HG03103 (cell line): ENCODE results near the gene PTDSS2.
"Not testable (repeated sequence)": the region's sequence is repeated elsewhere in the genome, so short reads cannot be mapped to it uniquely, and the experiment has no call there.

Source experiments
- ATAC-seq: cut with Tn5 transposase; IDR thresholded peaks from one replicate; pipeline ENCODE4 v1.9.1; 2021; ENCODE audit warnings: low read depth; ENCODE audit not compliant: unreplicated experiment

Gene PTDSS2

GRCh38 chr11:464316-464715, 14.2 kb downstream of the PTDSS2 start:
- no peak for ATAC-seq

GRCh38 chr11:465896-466530, 15.9 kb downstream of the PTDSS2 start:
- ATAC-seq, result no peak

DNA sequence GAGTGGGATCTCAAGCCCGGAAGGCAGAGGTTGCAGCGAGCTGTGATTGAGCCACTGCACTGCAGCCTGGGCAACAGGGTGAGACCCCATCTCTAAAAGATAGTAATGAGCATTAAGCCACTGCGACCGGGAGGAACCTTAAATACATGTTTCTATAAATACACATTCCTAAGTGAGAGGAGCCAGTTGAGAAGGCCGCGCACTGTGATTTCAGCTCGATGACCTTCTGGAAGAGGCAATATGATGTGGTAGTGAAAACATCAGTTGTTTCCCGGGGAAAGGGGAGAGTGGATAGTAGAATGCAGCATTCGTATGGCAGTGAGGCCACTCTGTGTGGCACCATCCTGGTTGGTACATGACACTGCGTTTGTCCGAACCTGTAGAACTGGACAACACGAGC, 18.0 kb downstream of the PTDSS2 start:
- ATAC-seq, result no peak

DNA sequence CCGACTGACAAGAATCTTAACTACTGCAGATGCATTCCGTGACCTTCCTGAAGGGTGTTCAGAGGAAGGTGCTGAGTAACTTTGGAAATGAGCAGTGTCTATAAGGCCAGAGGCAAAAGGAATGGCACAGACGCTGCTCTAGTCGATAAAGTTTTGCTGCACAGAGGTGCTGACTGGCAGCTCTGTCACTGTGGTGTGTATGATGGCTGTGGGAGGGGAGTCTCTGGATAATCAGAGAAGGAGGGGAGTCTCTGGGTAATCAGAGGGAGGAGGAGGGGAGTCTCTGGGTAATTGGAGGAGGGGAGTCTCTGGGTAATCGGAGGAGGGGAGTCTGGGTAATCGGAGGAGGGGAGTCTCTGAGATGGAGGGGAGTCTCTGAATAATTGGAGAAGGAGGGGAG, 18.4 kb downstream of the PTDSS2 start:
- ATAC-seq, result no peak

- not testable (repeated sequence) for ATAC-seq
Measured at GRCh38 chr11:469026-469683, 19.1 kb downstream of the PTDSS2 start.

- no peak for ATAC-seq
Measured at GRCh38 chr11:469684-470560, 19.8 kb downstream of the PTDSS2 start.

DNA sequence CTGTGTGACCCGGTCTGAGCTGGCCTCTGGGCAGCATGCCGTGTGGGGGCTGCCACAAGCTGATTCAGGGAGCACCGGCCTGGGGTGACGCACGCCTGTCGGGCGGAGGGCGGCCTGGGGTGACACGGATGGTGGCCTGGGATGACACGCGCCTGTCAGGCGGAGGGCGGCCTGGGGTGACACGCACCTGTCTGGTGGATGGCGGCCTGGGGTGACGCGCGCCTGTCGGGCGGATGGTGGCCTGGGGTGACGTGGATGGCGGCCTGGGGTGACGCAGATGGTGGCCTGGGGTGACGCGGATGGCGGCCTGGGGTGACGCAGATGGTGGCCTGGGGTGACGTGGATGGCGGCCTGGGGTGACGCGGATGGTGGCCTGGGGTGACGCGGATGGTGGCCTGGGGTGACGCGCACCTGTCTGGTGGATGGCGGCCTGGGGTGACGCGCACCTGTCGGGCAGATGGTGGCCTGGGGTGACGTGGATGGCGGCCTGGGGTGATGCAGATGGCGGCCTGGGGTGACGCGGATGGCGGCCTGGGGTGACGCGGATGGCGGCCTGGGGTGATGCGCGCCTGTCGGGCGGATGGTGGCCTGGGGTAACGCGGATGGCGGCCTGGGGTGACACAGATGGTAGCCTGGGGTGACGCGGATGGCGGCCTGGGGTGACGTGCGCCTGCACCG, 21.5 kb downstream of the PTDSS2 start:
- no peak for ATAC-seq

DNA sequence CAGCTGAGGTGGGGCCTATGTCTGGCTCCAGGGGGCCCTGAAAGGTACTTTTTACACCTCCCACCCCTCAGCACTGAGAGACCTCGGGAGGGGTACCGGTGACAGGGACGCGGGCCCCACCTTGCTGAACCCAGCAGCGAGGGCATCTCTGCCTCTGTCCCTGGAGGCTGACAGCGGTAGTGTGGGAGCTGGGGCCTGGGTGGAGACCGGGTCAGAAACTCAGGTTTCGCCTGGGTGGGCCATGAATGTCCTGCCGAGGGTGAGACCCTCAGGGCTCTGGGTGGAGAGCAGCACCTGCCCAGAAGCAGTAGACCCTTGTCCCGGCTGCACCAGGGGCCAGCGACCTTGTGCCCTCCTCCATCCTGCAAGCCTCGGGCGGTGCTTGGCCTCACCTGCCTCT, 22.2 kb downstream of the PTDSS2 start:
- no peak for ATAC-seq

DNA sequence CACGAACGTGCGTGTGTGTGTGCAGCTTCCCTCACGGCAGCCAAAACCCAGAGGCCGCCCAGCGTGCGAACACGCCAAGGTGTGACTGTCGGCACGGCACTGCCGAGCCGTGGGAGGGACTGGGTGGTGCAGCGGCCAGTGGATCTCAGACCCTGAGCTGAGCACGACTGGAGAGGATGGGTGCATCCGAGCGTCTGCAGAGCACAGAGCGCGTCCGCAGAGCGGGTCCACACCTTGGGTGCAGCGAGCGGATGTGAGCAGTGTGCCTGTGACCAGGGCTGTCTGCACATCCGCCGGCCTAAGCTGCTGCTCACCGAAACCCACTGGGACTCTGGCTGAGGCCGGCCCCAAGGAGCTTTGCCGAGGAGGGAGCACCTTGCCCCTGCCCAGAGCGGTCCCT, 22.7 kb downstream of the PTDSS2 start:
- no peak for ATAC-seq

GRCh38 chr11:473415-473814, 23.3 kb downstream of the PTDSS2 start:
- no peak for ATAC-seq

DNA sequence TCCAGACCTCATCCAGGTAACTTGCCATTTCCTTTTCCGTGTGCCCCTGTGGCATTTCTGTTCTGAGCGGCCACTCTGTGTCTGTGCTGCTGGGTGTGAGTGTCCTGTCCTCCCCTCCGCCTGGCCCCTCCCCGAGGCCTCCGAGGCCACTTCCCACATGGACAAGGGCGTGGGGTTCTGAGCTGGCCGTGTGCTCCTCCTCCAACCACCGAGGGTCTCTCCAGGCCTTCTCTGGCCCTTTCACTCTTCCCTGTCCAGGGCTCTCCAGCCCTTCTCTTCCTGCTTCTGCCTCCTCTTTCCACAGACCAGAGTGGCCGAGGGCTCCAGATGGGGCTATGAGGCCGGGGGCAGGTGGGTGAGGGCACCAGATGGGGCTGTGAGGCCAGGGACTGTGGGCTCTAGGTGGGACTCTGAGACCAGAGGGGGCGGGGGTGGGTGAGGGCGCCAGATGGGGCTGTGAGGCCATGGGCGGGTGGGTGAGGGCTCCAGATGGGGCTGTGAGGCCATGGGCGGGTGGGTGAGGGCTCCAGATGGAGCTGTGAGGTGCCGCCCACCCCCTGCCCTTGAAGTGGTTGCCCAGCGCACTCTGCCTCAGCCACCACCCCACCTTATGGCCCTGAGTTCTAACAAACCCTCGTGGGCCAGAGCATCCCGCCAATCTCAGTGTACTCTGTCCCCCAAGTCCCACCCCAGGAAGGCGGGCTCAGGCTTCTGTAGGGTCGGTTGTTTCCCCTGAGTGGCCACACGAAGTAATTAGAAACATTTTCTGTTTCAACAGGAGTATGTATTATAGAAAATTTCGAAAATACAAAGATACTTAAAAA, 24.1 kb downstream of the PTDSS2 start:
- no peak for ATAC-seq

- no peak for ATAC-seq
Measured at GRCh38 chr11:474914-475506, 24.9 kb downstream of the PTDSS2 start.

- no peak for ATAC-seq
Measured at GRCh38 chr11:475941-476340, 25.9 kb downstream of the PTDSS2 start.

- no peak for ATAC-seq
Measured at GRCh38 chr11:476416-476815, 26.3 kb downstream of the PTDSS2 start.

GRCh38 chr11:477052-477715, 27.1 kb downstream of the PTDSS2 start:
- no peak for ATAC-seq

- ATAC-seq, result no peak
Measured at GRCh38 chr11:479311-479710, 29.2 kb downstream of the PTDSS2 start.

DNA sequence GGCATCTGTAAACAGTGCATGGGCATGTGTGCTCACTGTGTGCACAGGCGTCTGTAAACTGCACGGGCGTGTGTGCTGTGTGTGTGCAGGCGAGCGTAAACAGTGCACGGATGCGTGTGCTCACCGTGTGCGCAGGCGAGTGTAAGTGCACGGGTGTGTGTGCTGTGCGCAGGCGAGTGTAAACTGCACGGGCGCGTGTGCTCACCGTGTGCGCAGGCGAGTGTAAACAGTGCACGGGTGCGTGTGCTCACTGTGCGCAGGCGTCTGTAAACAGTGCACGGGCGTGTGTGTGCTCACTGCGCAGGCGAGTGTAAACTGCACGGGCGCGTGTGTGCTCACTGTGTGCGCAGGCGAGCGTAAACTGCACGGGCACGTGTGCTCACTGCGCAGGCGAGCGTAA, 34.5 kb downstream of the PTDSS2 start:
- ATAC-seq, result no peak

- ATAC-seq, result no peak
Measured at GRCh38 chr11:486189-486588, 36.1 kb downstream of the PTDSS2 start.

DNA sequence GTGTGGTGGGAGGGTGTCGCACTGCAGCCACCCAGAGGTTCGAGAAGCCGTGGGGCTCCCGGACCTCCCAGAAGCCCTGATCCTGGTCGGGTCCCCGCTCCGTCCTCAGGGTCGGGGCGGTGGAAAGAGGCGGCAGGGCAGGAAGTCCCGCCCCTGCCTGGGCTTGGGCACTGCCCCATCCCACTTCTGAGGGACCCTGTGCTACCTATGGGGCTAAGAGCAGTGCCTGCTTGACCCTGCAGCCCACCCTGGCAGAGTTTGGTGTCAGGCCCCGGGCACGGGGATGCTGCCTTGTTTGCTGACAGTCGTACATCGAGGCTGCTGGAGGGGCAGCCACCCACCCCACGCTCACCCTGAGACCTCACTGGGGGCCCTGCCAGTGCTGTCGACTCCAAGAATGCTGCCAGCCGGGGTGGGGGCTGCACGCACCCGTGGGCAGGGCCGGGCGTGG, 37.5 kb downstream of the PTDSS2 start:
- no peak for ATAC-seq
